Activated CD4-positive, alpha-beta T cell treated with anti-CD3 and anti-CD28 coated beads for 36 hours (primary cell): ENCODE measurements around the gene STRADB. TPM values are rescaled to one million over a fixed set of nuclear protein-coding genes. Genes with fewer than 3 reads are reported as not detected.

Source experiments
- ATAC-seq: fragments of 200-7000 bp; cut with Tn5 transposase; one replicate; pipeline ENCODE4 v1.10.0; 2021; ENCODE audit warnings: mild to moderate bottlenecking, moderate library complexity
- CTCF ChIA-PET: fragments of 350-600 bp; sonication (Branson Sonifier 250); formaldehyde crosslinking; loops from one replicate; lab custom pipeline; 2021; ENCODE audit warnings: antibody characterized with exemption; lab: Charles Lee
- POLR2A ChIA-PET: fragments of 350-600 bp; sonication (Branson Sonifier 250); formaldehyde crosslinking; loops from one replicate; lab custom pipeline; 2021; ENCODE audit warnings: antibody characterized with exemption, inconsistent platforms; lab: Charles Lee
- DNase-seq: peaks from one replicate; pipeline ENCODE4 v3.0.0-alpha.2; 2020
- H3K27ac Mint-ChIP-seq: one replicate; pipeline ENCODE4 v1.8.0; 2021; ENCODE audit warnings: mixed read lengths
- H3K27me3 Mint-ChIP-seq: one replicate; pipeline ENCODE4 v1.8.0; 2021; ENCODE audit warnings: mixed read lengths
- H3K36me3 Mint-ChIP-seq: one replicate; pipeline ENCODE4 v1.8.0; 2021; ENCODE audit warnings: low read depth, mixed read lengths
- H3K4me1 Mint-ChIP-seq: one replicate; pipeline ENCODE4 v1.8.0; 2021; ENCODE audit warnings: mixed read lengths
- H3K4me3 Mint-ChIP-seq: one replicate; pipeline ENCODE4 v1.8.0; 2021; ENCODE audit warnings: mild to moderate bottlenecking, moderate library complexity, mixed read lengths
- H3K9me3 Mint-ChIP-seq: one replicate; pipeline ENCODE4 v1.8.0; 2021; ENCODE audit warnings: low read depth, mixed read lengths
- intact Hi-C, 2 experiments: fragments of 100-400 bp; cut with DNase I in 1 of 2; cut with micrococcal nuclease in 1 of 2; formaldehyde crosslinking; loops; one replicate each; pipeline versions ENCODE4 v1.14.2 to v1.15.1; 2022 to 2024; cut with DNase I, micrococcal nuclease
- total RNA-seq, 2 experiments: library from RNA; stranded (reverse); gene quantifications; one replicate each; pipeline ENCODE4 v1.2.3, GENCODE V29; 2021

STRADB gene
- total RNA-seq, 2 experiments from 2014 or later = 20.5 to 21.8 TPM

GRCh38 chr2:201502713-201503112 is 51.2 kb downstream of the STRADB start:
- POLR2A ChIA-PET = interaction anchor here (0.6 to 0.7 kb wide), 2 partner anchors 56 to 181 kb away, joined by 4 to 6 read pairs; no protein-coding TSS in a partner anchor

GRCh38 chr2:201507725-201508124 is 56.2 kb downstream of the STRADB start:
- peak; percentile 37 for DNase-seq
- Mint-ChIP-seq H3K9me3 (peaks cover 12% of the 10 kb centered on the region), H3K36me3 (peaks cover 4% of the 10 kb centered on the region), H3K27me3 (no peaks in the 10 kb centered on the region), H3K27ac (no peak overlapping the region), H3K4me3 (no peak overlapping the region), H3K4me1 (peaks cover 5% of the 10 kb centered on the region)
- intact Hi-C loops = no loop called here
- no peak for ATAC-seq
- ChIA-PET POLR2A (no interaction called here), CTCF (no interaction called here)

More at GRCh38 chr2:201502713-201503112, 51.2 kb downstream of the STRADB start:
- CTCF ChIA-PET = interaction anchor here (0.7 kb wide), 1 partner anchor 265 kb away, joined by 3 read pairs; no protein-coding TSS in a partner anchor
- ATAC-seq (no peak), DNase-seq (no peak)
- Mint-ChIP-seq H3K36me3 (peaks cover 14% of the 10 kb centered on the region), H3K27me3 (no peaks in the 10 kb centered on the region), H3K9me3 (peaks cover 20% of the 10 kb centered on the region), H3K27ac (no peak overlapping the region), H3K4me3 (no peak overlapping the region), H3K4me1 (peaks cover 3% of the 10 kb centered on the region)
- intact Hi-C loops = no loop called here

GRCh38 chr2:201513271-201513670 is 61.7 kb downstream of the STRADB start:
- ATAC-seq (no peak), DNase-seq (no peak)
- ChIA-PET POLR2A (no interaction called here), CTCF (no interaction called here)
- intact Hi-C loops = no loop called here
- H3K4me1 Mint-ChIP-seq = no peaks in the 10 kb centered on the region
- H3K27ac Mint-ChIP-seq = no peak overlapping the region
- H3K27me3 Mint-ChIP-seq = no peaks in the 10 kb centered on the region
- no peaks in the 10 kb centered on the region for H3K36me3 Mint-ChIP-seq
- no peaks in the 10 kb centered on the region for H3K9me3 Mint-ChIP-seq
- no peak overlapping the region for H3K4me3 Mint-ChIP-seq

GRCh38 chr2:201515573-201516246 is 64.2 kb downstream of the STRADB start:
- intact Hi-C loops = no loop called here
- POLR2A ChIA-PET = no interaction called here
- ATAC-seq (no peak), DNase-seq (no peak)
- no peaks in the 10 kb centered on the region for H3K27me3 Mint-ChIP-seq
- H3K9me3 Mint-ChIP-seq = peaks cover 11% of the 10 kb centered on the region
- CTCF ChIA-PET = no interaction called here
- H3K4me3 Mint-ChIP-seq = no peak overlapping the region
- no peaks in the 10 kb centered on the region for H3K36me3 Mint-ChIP-seq
- H3K4me1 Mint-ChIP-seq = no peaks in the 10 kb centered on the region
- no peak overlapping the region for H3K27ac Mint-ChIP-seq

GRCh38 chr2:201517094-201517493 is 65.6 kb downstream of the STRADB start:
- peaks cover 19% of the 10 kb centered on the region for H3K9me3 Mint-ChIP-seq
- H3K4me3 Mint-ChIP-seq = no peak overlapping the region
- ChIA-PET POLR2A (no interaction called here), CTCF (no interaction called here)
- no peak for DNase-seq
- no peak overlapping the region for H3K27ac Mint-ChIP-seq
- no peaks in the 10 kb centered on the region for H3K27me3 Mint-ChIP-seq
- H3K4me1 Mint-ChIP-seq = no peaks in the 10 kb centered on the region
- intact Hi-C loops = no loop called here
- no peak for ATAC-seq
- H3K36me3 Mint-ChIP-seq = peaks cover 4% of the 10 kb centered on the region

- POLR2A ChIA-PET = no interaction called here
- no peak overlapping the region for H3K4me3 Mint-ChIP-seq
- H3K9me3 Mint-ChIP-seq = peaks cover 30% of the 10 kb centered on the region
Measured at GRCh38 chr2:201520201-201520600, 68.7 kb downstream of the STRADB start.

GRCh38 chr2:201522965-201523364 is 71.4 kb downstream of the STRADB start:
- H3K27ac Mint-ChIP-seq = no peak overlapping the region
- H3K27me3 Mint-ChIP-seq = no peaks in the 10 kb centered on the region
- H3K36me3 Mint-ChIP-seq = peaks cover 10% of the 10 kb centered on the region
- H3K4me3 Mint-ChIP-seq = no peak overlapping the region
- H3K4me1 Mint-ChIP-seq = peaks cover 17% of the 10 kb centered on the region
- DNase-seq (no peak), ATAC-seq (no peak)
- H3K9me3 Mint-ChIP-seq = peaks cover 48% of the 10 kb centered on the region
- CTCF ChIA-PET = no interaction called here
- intact Hi-C loops = no loop called here
- POLR2A ChIA-PET = no interaction called here

More at GRCh38 chr2:201520201-201520600, 68.7 kb downstream of the STRADB start:
- Mint-ChIP-seq H3K4me1 (peaks cover 9% of the 10 kb centered on the region), H3K36me3 (peaks cover 8% of the 10 kb centered on the region), H3K27ac (no peak overlapping the region), H3K27me3 (no peaks in the 10 kb centered on the region)
- DNase-seq = no peak
- no peak for ATAC-seq
- intact Hi-C loops = no loop called here
- CTCF ChIA-PET = interaction anchor here (0.6 kb wide), 1 partner anchor 22 kb away, joined by 5 read pairs; no protein-coding TSS in a partner anchor

GRCh38 chr2:201523506-201523905 is 72.0 kb downstream of the STRADB start:
- intact Hi-C loops = no loop called here
- POLR2A ChIA-PET = no interaction called here
- peaks cover 51% of the 10 kb centered on the region for H3K9me3 Mint-ChIP-seq
- CTCF ChIA-PET = interaction anchor here (0.9 kb wide), 1 partner anchor 9 kb away, joined by 3 read pairs; no protein-coding TSS in a partner anchor
- peaks cover 10% of the 10 kb centered on the region for H3K36me3 Mint-ChIP-seq
- H3K4me3 Mint-ChIP-seq = no peak overlapping the region
- H3K27ac Mint-ChIP-seq = no peak overlapping the region
- no peaks in the 10 kb centered on the region for H3K27me3 Mint-ChIP-seq
- DNase-seq (no peak), ATAC-seq (no peak)
- H3K4me1 Mint-ChIP-seq = peaks cover 17% of the 10 kb centered on the region

Other genes starting within 250 kb of the STRADB start
- gene CASP8, start 191.2 kb upstream of the STRADB start, total RNA-seq = 10 to 100 TPM; 45.1 to 49.1 TPM
- under 1 TPM; 0.48 to 0.72 TPM for gene FLACC1, start 94.4 kb upstream of the STRADB start, total RNA-seq
- 10 to 100 TPM; 22.5 to 25.6 TPM for gene TRAK2, start 282 bp upstream of the STRADB start, total RNA-seq
- gene TMEM237, start 191.8 kb downstream of the STRADB start, total RNA-seq = 10 to 100 TPM; 11.5 to 12.5 TPM
- not detected for gene MPP4, start 246.9 kb downstream of the STRADB start, total RNA-seq